HG03108 (cell line): Measurements from ENCODE around the gene CTNND2.
"Not testable (repeated sequence)": the region's sequence is repeated elsewhere in the genome, so short reads cannot be mapped to it uniquely, and the experiment has no call there.

Experiments
- ATAC-seq: cut with Tn5 transposase; IDR thresholded peaks from one replicate; pipeline ENCODE4 v1.9.1; 2021; ENCODE audit warnings: moderate library complexity; ENCODE audit not compliant: unreplicated experiment

Gene CTNND2

DNA sequence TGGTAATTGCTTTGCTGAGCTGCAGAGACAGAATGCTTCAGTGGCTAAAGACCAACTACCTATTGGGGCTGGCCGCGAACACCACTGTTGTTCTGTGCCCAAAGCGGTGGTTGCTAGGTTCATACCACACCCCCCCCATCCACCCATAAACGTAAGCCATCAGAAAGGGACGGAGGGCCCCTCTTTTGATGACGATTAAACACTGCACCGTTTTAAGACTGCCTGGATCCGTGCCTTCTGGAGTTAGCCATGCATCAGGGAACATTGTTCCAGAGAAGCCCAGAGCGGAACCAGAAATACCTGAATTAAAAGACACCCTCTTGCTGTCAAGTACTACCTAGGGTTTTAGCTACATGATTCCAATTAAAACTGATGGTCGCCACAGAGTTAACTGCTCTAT lies 774.1 kb downstream of the CTNND2 start:
- no peak for ATAC-seq

DNA sequence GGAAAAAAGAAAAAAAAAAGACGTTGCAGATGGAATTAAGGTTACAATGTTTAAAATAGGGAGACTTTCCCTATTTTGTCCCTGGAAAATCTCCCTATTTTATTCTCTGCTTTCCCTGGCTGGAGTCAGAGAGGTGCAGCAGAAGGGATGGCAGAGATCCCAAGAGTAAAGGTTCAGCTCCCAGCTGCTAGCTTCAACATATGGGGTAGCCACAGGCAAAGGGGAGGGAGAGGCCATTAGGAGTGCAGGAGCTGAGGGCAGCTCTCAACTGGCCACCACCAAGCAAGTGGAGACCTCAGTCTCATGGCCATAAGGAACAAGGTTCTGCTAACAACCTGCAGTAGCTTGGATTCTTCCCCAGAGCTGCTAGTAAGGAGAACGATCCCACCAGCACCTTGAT lies 776.2 kb downstream of the CTNND2 start:
- no peak for ATAC-seq

- ATAC-seq: no peak
Observed at GRCh38 chr5:11126844-11127243, 777.4 kb downstream of the CTNND2 start.

DNA sequence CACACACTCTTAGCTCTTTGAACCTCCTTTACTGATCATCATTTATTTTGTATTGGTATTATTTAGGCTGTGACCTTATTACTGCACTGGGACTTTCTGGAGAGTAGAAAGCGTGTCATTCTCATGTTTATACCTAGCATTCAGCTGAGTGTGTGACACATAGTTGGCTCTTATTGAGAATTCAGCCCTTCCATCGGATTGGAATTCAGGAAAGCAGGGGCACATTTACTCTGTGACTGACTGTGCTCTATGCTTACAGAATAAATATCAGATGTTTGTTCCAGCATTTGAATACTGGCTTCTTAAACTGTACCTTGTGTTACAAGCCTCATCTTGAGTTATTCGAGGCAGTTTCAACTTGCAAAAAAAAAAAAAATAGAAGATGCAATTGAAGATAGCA lies 782.4 kb downstream of the CTNND2 start:
- ATAC-seq: no peak

GRCh38 chr5:11110128-11110527 lies 794.1 kb downstream of the CTNND2 start:
- ATAC-seq: no peak

GRCh38 chr5:11105696-11106095 lies 798.5 kb downstream of the CTNND2 start:
- ATAC-seq: no peak

- ATAC-seq: no peak
Observed at GRCh38 chr5:11104651-11105112, 799.6 kb downstream of the CTNND2 start.

GRCh38 chr5:11104210-11104609 lies 800.0 kb downstream of the CTNND2 start:
- ATAC-seq: no peak

DNA sequence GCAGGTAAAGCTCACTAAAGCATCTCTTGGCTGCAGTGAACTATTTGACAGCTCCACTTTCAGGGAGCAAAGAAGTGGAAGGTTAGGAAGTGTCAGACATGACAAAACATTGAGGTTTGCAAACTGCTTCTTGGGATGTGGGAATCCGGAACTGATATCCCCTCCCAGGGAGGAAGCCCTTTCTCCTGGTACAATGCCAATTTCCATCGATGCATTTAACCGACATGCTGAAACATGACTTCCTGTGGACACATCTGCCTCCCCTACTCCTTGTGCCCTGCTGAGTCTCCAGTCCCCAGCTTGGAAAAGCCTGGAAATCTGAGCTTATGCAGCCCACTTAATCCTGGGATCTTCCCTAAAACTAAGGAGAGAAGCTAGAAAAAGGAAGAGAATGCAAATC lies 820.1 kb downstream of the CTNND2 start:
- no peak for ATAC-seq

- ATAC-seq: no peak
Observed at GRCh38 chr5:11082404-11082945, 821.8 kb downstream of the CTNND2 start.

- no peak for ATAC-seq
Observed at GRCh38 chr5:11076945-11077613, 827.2 kb downstream of the CTNND2 start.

DNA sequence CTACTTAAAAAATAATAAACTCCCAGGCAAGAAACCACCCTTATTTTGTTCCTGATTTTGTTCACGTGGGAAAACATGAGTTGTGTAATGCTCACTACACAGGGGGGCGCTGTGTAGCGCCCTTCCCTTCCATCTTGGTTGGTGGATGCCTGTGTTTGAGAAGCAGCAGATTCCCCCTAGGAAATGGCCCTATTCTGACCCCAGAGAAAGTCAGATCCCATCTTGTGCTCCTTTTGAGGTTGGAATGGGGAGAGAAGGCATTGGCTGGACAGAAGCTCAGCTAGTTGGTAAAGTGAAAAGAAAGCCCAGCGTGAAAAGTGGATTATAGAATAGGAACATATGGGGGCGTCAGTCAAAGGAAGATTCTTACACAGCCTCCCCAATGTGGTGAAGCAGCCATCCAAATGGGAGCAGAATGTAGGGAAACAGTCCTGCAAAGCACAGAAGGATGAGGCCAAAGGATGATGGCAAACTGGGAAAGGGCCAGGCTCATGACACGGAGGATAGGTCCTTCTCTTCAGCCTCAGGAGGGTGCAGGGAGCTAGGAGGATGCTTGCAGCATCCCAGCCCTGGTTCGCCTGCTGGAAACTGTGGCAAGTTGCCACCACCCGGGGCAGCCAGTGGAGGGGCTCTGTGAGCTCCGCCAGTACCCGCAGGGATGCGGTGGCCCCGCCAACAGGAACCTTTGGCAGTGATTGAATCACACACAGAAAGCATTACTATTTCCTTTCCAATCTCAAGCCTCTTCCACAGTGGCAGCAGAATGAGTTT lies 829.0 kb downstream of the CTNND2 start:
- no peak for ATAC-seq

DNA sequence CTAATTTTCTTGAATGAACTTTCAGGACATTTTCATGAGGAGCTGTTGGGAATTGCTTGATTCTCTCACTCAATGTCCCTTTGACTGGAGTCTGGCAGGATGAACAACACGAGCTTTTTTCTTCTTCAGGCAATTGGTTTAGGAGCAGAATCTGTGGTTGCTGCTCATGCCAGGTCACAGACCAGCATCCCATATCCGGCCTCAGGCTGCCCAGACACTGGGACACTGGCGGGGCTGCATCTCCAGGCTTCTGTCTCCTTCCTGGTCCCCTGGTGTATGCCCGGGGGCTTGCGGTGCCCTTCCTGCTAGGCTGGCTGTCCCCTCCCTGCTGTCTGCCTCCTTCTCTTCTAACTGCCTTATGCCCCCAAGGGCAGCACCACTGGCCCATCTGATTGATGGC lies 831.7 kb downstream of the CTNND2 start:
- no peak for ATAC-seq

GRCh38 chr5:11072076-11072475 lies 832.2 kb downstream of the CTNND2 start:
- no peak for ATAC-seq

- ATAC-seq: no peak
Observed at GRCh38 chr5:11069041-11069440, 835.2 kb downstream of the CTNND2 start.

DNA sequence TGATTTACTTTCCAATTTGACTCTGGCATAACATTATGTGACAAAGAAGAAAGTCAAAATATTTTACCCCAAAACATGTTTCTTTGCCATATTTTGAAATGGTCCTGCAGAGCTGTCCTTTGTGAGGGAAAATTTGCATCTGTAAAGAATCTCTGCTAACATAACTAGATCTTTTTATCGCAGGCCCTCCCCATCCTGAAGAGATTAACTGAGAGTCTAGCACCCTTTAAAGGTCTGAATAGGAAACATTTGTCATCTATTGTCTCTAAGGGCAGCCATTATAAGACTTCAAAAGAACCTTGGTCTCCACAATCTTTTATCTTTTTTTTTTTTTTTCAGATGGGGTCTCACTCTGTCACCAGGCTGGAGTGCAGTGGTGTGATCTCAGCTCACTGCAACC lies 838.5 kb downstream of the CTNND2 start:
- ATAC-seq: not testable (repeated sequence)

DNA sequence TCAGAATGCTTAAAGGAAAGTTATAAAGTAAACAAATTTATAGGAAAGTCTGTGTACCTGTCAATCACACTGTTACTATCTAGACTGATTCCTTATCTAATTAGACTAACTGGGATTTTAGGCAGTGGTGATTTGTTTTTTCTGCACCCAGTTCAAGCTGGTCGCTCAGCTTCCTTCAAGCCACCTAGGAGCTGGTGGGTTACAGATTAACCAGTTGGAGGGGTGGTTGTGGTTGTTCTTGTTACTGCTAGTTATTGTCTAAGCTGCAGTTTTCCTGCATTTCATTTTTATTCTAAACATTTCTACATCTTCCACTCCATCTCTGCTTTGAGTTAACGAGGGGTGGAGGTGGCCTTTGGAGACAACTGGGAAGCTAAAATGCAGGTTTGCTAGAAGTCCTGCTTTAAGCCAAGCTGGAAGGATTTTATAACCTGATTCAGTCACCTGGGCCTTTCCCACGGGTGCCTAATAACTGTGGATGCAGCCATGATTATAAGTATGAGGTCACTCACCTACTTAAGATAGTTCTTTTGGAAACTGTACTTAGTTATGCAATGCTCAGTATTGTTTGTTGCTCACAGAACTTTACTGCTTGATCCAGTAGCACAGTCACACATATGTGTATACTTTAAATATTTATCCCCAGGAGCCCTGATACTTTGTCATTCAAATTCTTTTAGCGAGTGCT lies 839.3 kb downstream of the CTNND2 start:
- ATAC-seq: no peak

DNA sequence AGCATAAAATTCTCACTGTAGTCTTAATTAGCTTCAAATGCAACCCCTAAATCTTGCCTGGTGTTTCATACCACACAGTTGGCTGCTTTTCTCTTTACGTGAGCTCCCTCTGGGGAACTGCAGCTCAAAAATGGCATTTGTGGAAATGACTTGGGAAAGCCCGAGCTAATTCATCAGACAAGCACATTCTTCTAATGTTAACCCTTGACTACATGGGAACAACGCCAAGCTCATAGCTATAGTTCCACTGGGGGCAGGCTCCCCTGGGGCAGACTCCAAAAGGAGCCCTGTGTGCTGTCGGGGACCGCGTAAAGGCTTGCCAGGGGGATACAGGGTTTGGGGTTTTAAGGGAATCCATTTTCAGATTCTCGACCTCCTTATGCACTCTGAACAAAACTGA lies 841.8 kb downstream of the CTNND2 start:
- ATAC-seq: no peak

GRCh38 chr5:11056560-11056959 lies 847.7 kb downstream of the CTNND2 start:
- no peak for ATAC-seq

DNA sequence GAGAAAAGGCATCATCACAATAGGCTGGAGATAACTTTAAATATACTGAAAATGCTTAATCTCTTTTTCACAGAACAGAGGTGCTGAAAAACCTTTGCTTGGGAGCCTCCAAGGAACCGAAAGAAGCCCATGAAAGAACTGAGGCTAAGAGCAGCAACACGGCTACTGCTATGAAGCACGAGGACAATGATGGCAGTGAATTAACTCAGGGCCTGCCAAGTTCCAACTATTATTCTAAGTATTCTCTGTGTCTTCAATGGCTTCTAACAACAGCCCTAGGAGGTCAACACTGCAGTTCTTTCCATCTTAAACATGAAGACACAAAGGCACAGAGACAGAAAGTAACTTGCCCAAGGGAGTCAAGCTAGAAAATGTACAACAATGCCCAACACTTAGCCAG lies 850.2 kb downstream of the CTNND2 start:
- no peak for ATAC-seq

DNA sequence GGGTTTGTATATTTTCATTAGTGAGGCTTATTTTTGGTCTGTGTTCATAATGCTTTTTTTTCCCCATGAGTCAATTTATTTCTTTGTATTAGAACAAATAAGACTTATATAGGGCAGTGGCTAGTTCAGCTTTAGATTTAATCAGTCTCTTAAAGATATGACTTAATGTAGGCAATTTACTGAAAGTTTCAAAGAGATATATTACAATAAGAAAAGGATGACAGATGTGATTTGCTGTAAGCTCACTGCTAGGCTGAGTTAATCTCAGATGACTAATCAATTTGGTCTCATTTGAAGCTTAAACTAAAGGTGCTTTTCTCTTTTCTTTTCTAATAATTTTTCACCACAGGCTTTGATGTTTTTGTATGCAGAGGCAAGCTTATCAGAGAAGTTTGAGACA lies 851.4 kb downstream of the CTNND2 start:
- no peak for ATAC-seq
